HepG2 (cell line): ENCODE results near the gene CCR8. TPM values are rescaled to one million over a fixed set of nuclear protein-coding genes. Genes with fewer than 3 reads are reported as not detected.

Source experiments
- ATAC-seq: fragments of 200-7000 bp; cut with Tn5 transposase; 3 replicates; pipeline ENCODE4 v1.9.1; 2020; ENCODE audit warnings: mild to moderate bottlenecking, moderate library complexity
- BruUV-seq: library from RNA; stranded (reverse); fragments of 400-500 nt; replicated peaks from 2 replicates; lab custom pipeline; 2021; lab: Mats Ljungman, UMichigan
- CTCF ChIA-PET: fragments of 300-600 bp; formaldehyde crosslinking; extraction: SDS; loops from one replicate; lab custom pipeline; 2021; ENCODE audit warnings: low total read pairs, inconsistent platforms, low intra/inter-chr PET ratio; lab: Yijun Ruan, JAX
- POLR2A ChIA-PET: fragments of 350-600 bp; sonication (Branson Sonifier 250); formaldehyde crosslinking; loops from one replicate; lab custom pipeline; 2020; ENCODE audit warnings: antibody characterized with exemption, inconsistent platforms; lab: Yijun Ruan, JAX
- DNase-seq: peaks from one replicate; pipeline ENCODE4 v3.0.0-alpha.2; 2015; ENCODE audit warnings: low spot score
- FAIRE-seq: peaks from 3 replicates; lab custom pipeline; 2011; peaks lifted over from hg19 to GRCh38; lab: Jason Lieb, UNC
- H2AFZ ChIP-seq: one replicate; pipeline ENCODE4 v1.6.1; 2011; ENCODE audit warnings: low read length, inconsistent platforms
- H3K27ac ChIP-seq: fragments of 300-600 bp; 3 replicates; pipeline ENCODE4 v1.8.0; 2011; ENCODE audit warnings: mixed run types, mild to moderate bottlenecking, mixed read lengths, low read length, inconsistent platforms; ENCODE audit not compliant: insufficient read depth; ENCODE audit errors: extremely low read length
- H3K27me3 ChIP-seq, 2 experiments: fragments of 200-600 bp in 1 of 2; 2 replicates in 1 of 2; 3 replicates in 1 of 2; pipeline versions ENCODE4 v1.6.0 to v1.8.0; 2011; ENCODE audit warnings: low read length in 2 of 2, mild to moderate bottlenecking in 2 of 2, moderate library complexity in 2 of 2, inconsistent platforms in 1 of 2; ENCODE audit not compliant: insufficient read depth in 2 of 2, control insufficient read depth in 1 of 2
- H3K36me3 ChIP-seq, 2 experiments: fragments of 200-600 bp in 1 of 2; replicated peaks in 1 of 2; 2 replicates in 1 of 2; 3 replicates in 1 of 2; pipeline versions ENCODE4 v1.5.1 to v1.8.0; 2011; ENCODE audit warnings: low read length in 2 of 2, inconsistent platforms in 1 of 2; ENCODE audit not compliant: insufficient read depth in 2 of 2, control insufficient read depth in 1 of 2
- H3K4me1 ChIP-seq: 2 replicates; pipeline ENCODE4 v1.5.1; 2012; ENCODE audit warnings: low read length, inconsistent platforms; ENCODE audit not compliant: insufficient read depth
- H3K4me2 ChIP-seq: 2 replicates; pipeline ENCODE4 v1.6.0; 2011; ENCODE audit warnings: low read depth, low read length, inconsistent platforms
- H3K4me3 ChIP-seq, 3 experiments: fragments of 200-600 bp in 1 of 3; sonication (generic), shearing (Covaris generic) in 1 of 3; replicated peaks in 1 of 3; 2 replicates each; pipeline ENCODE4 v1.5.1; 2011 to 2016; ENCODE audit warnings: low read length in 3 of 3, inconsistent platforms in 2 of 3, low read depth in 2 of 3, mild to moderate bottlenecking in 2 of 3, control low read depth in 1 of 3, mixed read lengths in 1 of 3; ENCODE audit not compliant: insufficient read depth in 1 of 3
- H3K79me2 ChIP-seq: one replicate; pipeline ENCODE4 v1.6.1; 2011; ENCODE audit warnings: low read length, inconsistent platforms; ENCODE audit not compliant: insufficient read depth
- H3K9ac ChIP-seq: 2 replicates; pipeline ENCODE4 v1.6.0; 2011; ENCODE audit warnings: mild to moderate bottlenecking, low read depth, low read length, inconsistent platforms; ENCODE audit not compliant: insufficient read depth
- H3K9me3 ChIP-seq: 2 replicates; pipeline ENCODE4 v1.5.1; 2012; ENCODE audit warnings: mild to moderate bottlenecking, low read length
- H4K20me1 ChIP-seq: 2 replicates; pipeline ENCODE4 v1.6.0; 2011; ENCODE audit warnings: inconsistent platforms, mild to moderate bottlenecking, low read length, moderate library complexity; ENCODE audit not compliant: insufficient read depth
- MAFK ChIP-seq, 2 experiments: IDR thresholded peaks in 1 of 2; conservative IDR thresholded peaks in 1 of 2; 2 replicates each; pipeline ENCODE4 v1.6.1; 2011; ENCODE audit warnings: improper control_type of control experiment in 2 of 2, low read length in 2 of 2
- POGK ChIP-seq: sonication (generic); formaldehyde crosslinking; conservative IDR thresholded peaks from 2 replicates; pipeline ENCODE4 v1.8.0; 2022; ENCODE audit warnings: mild to moderate bottlenecking, moderate library complexity, missing genetic modification reagents
- SRF ChIP-seq: IDR thresholded peaks from 2 replicates; pipeline ENCODE4 v1.6.1; 2011; ENCODE audit warnings: mild to moderate bottlenecking, low read depth, low read length, moderate library complexity
- TAF15 ChIP-seq: fragments of 200-400 bp; formaldehyde crosslinking; IDR thresholded peaks from one replicate; pipeline ENCODE4 v1.6.1; 2018; ENCODE audit warnings: mild to moderate bottlenecking, low read depth, low read length; ENCODE audit not compliant: poor library complexity, severe bottlenecking
- ZSCAN9 ChIP-seq: IDR thresholded peaks from 2 replicates; pipeline ENCODE4 v1.6.1; 2016; ENCODE audit warnings: borderline replicate concordance
- WGBS: methylation state at CpG from one replicate; pipeline ENCODE4 v1.1.6; 2017; ENCODE audit warnings: low lambda C conversion rate; 5-methylcytosine and 5-hydroxymethylcytosine counted together
- in situ Hi-C: cut with HindIII; loops from 2 replicates; pipeline ENCODE4 v1.10.0; 2017; ENCODE audit warnings: low pct_unique_long_range_greater_than_20kb; ENCODE audit not compliant: extremely low pct_ligation_motif_present
- intact Hi-C: fragments of 100-400 bp; cut with micrococcal nuclease; formaldehyde crosslinking; loops from one replicate; pipeline ENCODE4 v1.10.0; 2022; ENCODE audit not compliant: unreplicated experiment
- polyA plus RNA-seq, 8 experiments: library from polyadenylated mRNA; depleted of rRNA in 3 of 8; stranded (reverse) in 7 of 8; unstranded in 1 of 8; fragments of >200 nt; fragmentation: Illumina TruSeq in 4 of 8; extraction: Trizol in 4 of 8; gene quantifications; 2 replicates each; pipeline versions ENCODE4 v1.2.1 to v1.2.3, GENCODE V29; 2011 to 2016; ENCODE audit warnings: low read depth in 4 of 8, missing spikeins in 1 of 8, mixed read lengths in 1 of 8; ENCODE audit not compliant: insufficient read depth in 1 of 8
- total RNA-seq, 5 experiments: library from RNA; depleted of rRNA; stranded (reverse); fragments of >200 nt; fragmentation: Illumina TruSeq; extraction: Trizol; gene quantifications; 2 replicates each; pipeline ENCODE4 v1.2.3, GENCODE V29; 2016; ENCODE audit warnings: low read depth in 1 of 5
- TF ChIP-seq, protein P1 (sequence below), 2 experiments: fragments of 450-650 bp in 1 of 2; sonication (generic) in 1 of 2; formaldehyde crosslinking; IDR thresholded peaks; 2 replicates each; pipeline versions ENCODE4 v1.5.0 to v1.8.0; 2020 to 2022; ENCODE audit warnings: mild to moderate bottlenecking in 1 of 2, missing genetic modification reagents in 1 of 2

Gene CCR8
- total and polyA plus RNA-seq, 2 of the 13 experiments (the other 11 are each of a cell fraction or from before 2014, with no cell fraction given): not detected

DNA sequence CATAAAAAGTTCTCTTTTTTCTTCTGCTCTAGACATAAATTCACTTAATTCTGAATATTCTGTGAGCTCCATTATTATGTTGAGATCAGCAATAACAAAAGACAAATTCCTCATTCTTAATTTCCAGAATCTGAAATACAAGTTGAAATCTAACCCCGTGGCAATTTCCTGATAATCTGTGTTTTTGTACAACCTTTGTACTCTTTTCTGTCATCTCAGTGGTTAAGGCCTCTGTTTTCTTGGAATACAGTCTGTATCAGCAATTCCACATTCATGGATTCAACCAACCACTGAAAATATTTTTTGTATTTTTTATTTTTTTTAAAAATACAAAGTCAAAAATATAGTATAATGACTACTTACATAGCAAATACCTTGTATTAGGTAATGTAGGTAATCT is 8.7 kb downstream of the CCR8 start:
- no TSS peak for BruUV-seq
- Histone ChIP-seq H3K4me3 (no peak overlapping the region), H3K79me2 (no peaks in the 10 kb centered on the region), H2AFZ (no peak overlapping the region), H3K4me2 (no peak overlapping the region), H3K4me1 (peaks cover 4% of the 10 kb centered on the region; the same call in 1 of the 2 replicates), H3K36me3 (no peaks in the 10 kb centered on the region), H3K27ac (no peak overlapping the region), H3K27me3 (no peaks in the 10 kb centered on the region), H3K9ac (no peak overlapping the region), H4K20me1 (no peaks in the 10 kb centered on the region), H3K9me3 (no peaks in the 10 kb centered on the region)
- TF ChIP-seq TAF15 (no peak), SRF (no peak), MAFK (conservative IDR thresholded peaks at IDR 0.05 in 1 of 2, IDR thresholded peaks at IDR 0.05 in 1 of 2; ENCODE audit: low read length in 2 of 2) (0 out of 4 replicates have a peak, but pooled peaks of 1 of the 2 experiments have one; percentile 3)
- in situ Hi-C loops (no loop called here), intact Hi-C loops (no loop called here)
- FAIRE-seq (no peak), DNase-seq (no peak), ATAC-seq (no peak)
- ChIA-PET CTCF (no interaction called here), POLR2A (no interaction called here)
- WGBS: 33% methylated on average over 1 of the region's 1 CpG

- POLR2A ChIA-PET: no interaction called here
- TF ChIP-seq ZSCAN9 (CRISPR knock-in tag) (no peak), POGK (CRISPR knock-in tag) (no peak)
- TF ChIP-seq, protein P1, sequence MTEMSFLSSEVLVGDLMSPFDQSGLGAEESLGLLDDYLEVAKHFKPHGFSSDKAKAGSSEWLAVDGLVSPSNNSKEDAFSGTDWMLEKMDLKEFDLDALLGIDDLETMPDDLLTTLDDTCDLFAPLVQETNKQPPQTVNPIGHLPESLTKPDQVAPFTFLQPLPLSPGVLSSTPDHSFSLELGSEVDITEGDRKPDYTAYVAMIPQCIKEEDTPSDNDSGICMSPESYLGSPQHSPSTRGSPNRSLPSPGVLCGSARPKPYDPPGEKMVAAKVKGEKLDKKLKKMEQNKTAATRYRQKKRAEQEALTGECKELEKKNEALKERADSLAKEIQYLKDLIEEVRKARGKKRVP (CRISPR knock-in tag; IDR thresholded peaks at IDR 0.05): no peak
- TF ChIP-seq, all 625 proteins: peak for 0
Measured at GRCh38 chr3:39339086-39339485, 9.6 kb downstream of the CCR8 start.

More at GRCh38 chr3:39339086-39339485, 9.6 kb downstream of the CCR8 start:
- FAIRE-seq (no peak), DNase-seq (no peak), ATAC-seq (no peak)
- Histone ChIP-seq H3K4me3 (no peak overlapping the region), H4K20me1 (no peaks in the 10 kb centered on the region), H3K9me3 (no peaks in the 10 kb centered on the region), H2AFZ (no peak overlapping the region), H3K27me3 (no peaks in the 10 kb centered on the region), H3K27ac (no peak overlapping the region), H3K79me2 (no peaks in the 10 kb centered on the region), H3K4me1 (peaks cover 6% of the 10 kb centered on the region; the same call in 1 of the 2 replicates), H3K9ac (no peak overlapping the region), H3K4me2 (no peak overlapping the region), H3K36me3 (no peaks in the 10 kb centered on the region)
- no TSS peak for BruUV-seq
- CTCF ChIA-PET: no interaction called here
- in situ Hi-C loops: no loop called here
- intact Hi-C loops: no loop called here
- WGBS: 48% methylated on average over 1 of the region's 1 CpG
